PC-3 (cell line): ENCODE results near the gene MAP3K5. TPM values are rescaled to one million over a fixed set of nuclear protein-coding genes. Genes with fewer than 3 reads are reported as not detected.
"Not testable (repeated sequence)": the region's sequence is repeated elsewhere in the genome, so short reads cannot be mapped to it uniquely, and the experiment has no call there.

ENCODE experiments used
- ATAC-seq: fragments of 200-7000 bp; cut with Tn5 transposase; 2 replicates; pipeline ENCODE4 v1.9.1; 2020; ENCODE audit warnings: mild to moderate bottlenecking, moderate library complexity
- BruUV-seq: library from RNA; stranded (reverse); fragments of 400-500 nt; replicated peaks from 2 replicates; lab custom pipeline; 2021; lab: Mats Ljungman, UMichigan
- CTCF ChIA-PET: fragments of 300-600 bp; sonication (Branson Sonifier 250); formaldehyde crosslinking; loops from one replicate; lab custom pipeline; 2022; ENCODE audit warnings: antibody characterized with exemption; lab: Charles Lee
- POLR2A ChIA-PET: fragments of 300-600 bp; sonication (Branson Sonifier 250); formaldehyde crosslinking; loops from one replicate; lab custom pipeline; 2022; ENCODE audit warnings: antibody characterized with exemption; ENCODE audit not compliant: unreplicated experiment; lab: Charles Lee
- DNase-seq: peaks from one replicate; pipeline ENCODE4 v3.0.0-alpha.2; 2015
- H2AFZ ChIP-seq: fragments of 300-600 bp; sonication (generic); 2 replicates; pipeline ENCODE4 v1.6.0; 2016; ENCODE audit warnings: antibody characterized with exemption, low read length
- H3F3A ChIP-seq: fragments of 300-600 bp; sonication (generic); one replicate; pipeline ENCODE4 v1.6.0; 2017; ENCODE audit warnings: antibody characterized with exemption, low read length, control low read depth, mild to moderate bottlenecking; ENCODE audit not compliant: unreplicated experiment
- H3K27ac ChIP-seq: fragments of 300-600 bp; sonication (generic); 2 replicates; pipeline ENCODE4 v1.5.1; 2016; ENCODE audit warnings: mild to moderate bottlenecking, low read length
- H3K27me3 ChIP-seq: fragments of 300-600 bp; sonication (generic); 2 replicates; pipeline ENCODE4 v1.6.1; 2016; ENCODE audit warnings: low read length, mixed read lengths
- H3K36me3 ChIP-seq: fragments of 300-600 bp; sonication (generic); 2 replicates; pipeline ENCODE4 v1.6.1; 2016; ENCODE audit warnings: low read depth, mixed run types, low read length, mixed read lengths
- H3K4me1 ChIP-seq: fragments of 300-600 bp; sonication (generic); 2 replicates; pipeline ENCODE4 v1.5.1; 2016; ENCODE audit warnings: low read length; ENCODE audit not compliant: insufficient read depth
- H3K4me2 ChIP-seq: fragments of 300-600 bp; sonication (generic); 2 replicates; pipeline ENCODE4 v1.6.0; 2016; ENCODE audit warnings: low read length
- H3K4me3 ChIP-seq: fragments of 300-600 bp; sonication (generic); 2 replicates; pipeline ENCODE4 v1.5.1; 2016; ENCODE audit warnings: mild to moderate bottlenecking, low read length, mixed read lengths
- H3K79me2 ChIP-seq: fragments of 300-600 bp; sonication (generic); 2 replicates; pipeline ENCODE4 v1.6.1; 2017; ENCODE audit warnings: low read length, mixed read lengths
- H3K9ac ChIP-seq: fragments of 300-600 bp; sonication (generic); 2 replicates; pipeline ENCODE4 v1.6.0; 2016; ENCODE audit warnings: mild to moderate bottlenecking, low read length
- H3K9me2 ChIP-seq: fragments of 300-600 bp; sonication (generic); replicated peaks from 2 replicates; pipeline ENCODE4 v1.6.1; 2016; ENCODE audit warnings: mixed run types, low read length, mixed read lengths
- H3K9me3 ChIP-seq: fragments of 300-600 bp; sonication (generic); 2 replicates; pipeline ENCODE4 v1.6.1; 2016; ENCODE audit warnings: low read length, mixed read lengths
- H4K20me1 ChIP-seq: fragments of 300-600 bp; sonication (generic); 2 replicates; pipeline ENCODE4 v1.6.1; 2016; ENCODE audit warnings: low read length, mixed read lengths
- EZH2 ChIP-seq: fragments of 300-600 bp; sonication (generic); IDR thresholded peaks from one replicate; pipeline ENCODE4 v1.6.1; 2017; ENCODE audit warnings: antibody characterized with exemption, mild to moderate bottlenecking, low read length; ENCODE audit not compliant: unreplicated experiment
- EZH2phosphoT487 ChIP-seq: fragments of 300-600 bp; sonication (generic); IDR thresholded peaks from 2 replicates; pipeline ENCODE4 v1.6.1; 2018; ENCODE audit warnings: mild to moderate bottlenecking, antibody characterized with exemption, low read length, borderline replicate concordance
- intact Hi-C: fragments of 100-400 bp; cut with micrococcal nuclease; formaldehyde crosslinking; loops from 2 replicates; pipeline ENCODE4 v1.9.0; 2023
- total RNA-seq: library from RNA; depleted of rRNA; stranded (reverse); fragments of >200 nt; gene quantifications from 2 replicates; pipeline ENCODE4 v1.2.3, GENCODE V29; 2014
- TF ChIP-seq, protein P1 (sequence below): fragments of 300-600 bp; sonication (generic); conservative IDR thresholded peaks from 2 replicates; pipeline ENCODE4 v1.5.1; 2017; ENCODE audit warnings: antibody characterized with exemption, low read depth, mild to moderate bottlenecking, low read length

MAP3K5 gene
- total RNA-seq, 1 experiment from 2014 or later = 4.3 TPM

DNA sequence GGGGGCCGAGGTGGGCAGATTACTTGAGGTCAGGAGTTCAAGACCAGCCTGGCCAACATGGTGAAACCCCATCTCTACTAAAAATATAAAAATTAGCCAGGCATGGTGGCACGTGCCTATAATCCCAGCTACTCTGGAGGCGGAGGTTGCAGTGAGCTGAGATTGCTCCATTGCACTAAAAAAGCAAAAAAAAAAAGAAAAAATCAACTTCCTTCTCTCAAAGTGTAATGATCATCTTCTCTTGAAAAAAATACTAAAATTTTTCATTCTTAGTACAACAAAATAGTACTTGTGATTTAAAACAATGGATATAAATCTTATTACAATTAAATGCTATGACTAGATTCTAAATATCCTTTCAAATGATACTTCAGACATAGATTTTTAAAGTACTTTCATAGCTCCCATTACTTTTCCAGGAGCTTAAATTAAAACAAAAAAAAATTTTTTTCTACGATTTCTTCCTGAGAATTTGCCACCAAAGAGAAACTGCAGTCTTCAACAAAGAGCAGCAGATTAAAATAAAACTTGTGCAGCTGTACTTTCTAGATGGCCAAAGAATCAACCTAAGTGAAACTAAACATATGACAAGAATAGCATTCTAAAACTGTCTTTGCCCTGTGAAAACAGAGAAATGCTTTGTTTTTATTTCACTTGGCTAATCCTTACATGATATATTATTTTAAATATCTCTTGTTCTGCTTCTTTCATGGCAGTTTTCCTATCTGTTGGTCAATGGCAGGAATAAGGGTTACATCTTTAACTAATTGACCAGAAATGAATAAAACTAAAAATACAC lies 75.2 kb downstream of the MAP3K5 start:
- Histone ChIP-seq H3K27ac (no peak overlapping the region), H2AFZ (no peak overlapping the region)
- CTCF ChIA-PET = no interaction called here

DNA sequence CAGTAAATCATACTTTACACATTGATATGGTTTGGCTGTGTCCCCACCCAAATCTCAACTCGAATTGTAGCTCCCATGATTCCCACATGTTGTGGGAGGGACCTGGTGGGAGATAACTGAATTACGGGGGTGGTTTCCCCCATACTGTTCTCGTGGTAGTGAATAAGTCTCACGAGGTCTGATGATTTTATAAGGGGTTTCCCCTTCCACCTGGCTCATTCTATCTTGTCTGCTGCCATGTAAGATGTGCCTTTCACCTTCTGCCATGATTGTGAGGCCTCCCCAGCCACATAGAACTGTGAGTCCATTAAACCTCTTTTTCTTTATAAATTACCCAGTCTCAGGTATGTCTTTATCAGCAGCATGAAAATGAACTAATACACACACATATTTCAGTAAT lies 79.6 kb downstream of the MAP3K5 start:
- H3K9ac ChIP-seq, H3K4me2 ChIP-seq, BruUV-seq, DNase-seq, CTCF ChIA-PET, H3F3A ChIP-seq, H4K20me1 ChIP-seq, H3K4me3 ChIP-seq, H3K36me3 ChIP-seq, H3K9me2 ChIP-seq, H3K4me1 ChIP-seq, H3K79me2 ChIP-seq, H3K27me3 ChIP-seq, H2AFZ ChIP-seq, H3K27ac ChIP-seq, ATAC-seq, H3K9me3 ChIP-seq: not testable (repeated sequence)
- intact Hi-C loops = loop anchor here (10.0 kb wide), 1 partner anchor 48 kb away; no protein-coding TSS in a partner anchor
- POLR2A ChIA-PET = interaction anchor here (0.6 kb wide), 1 partner anchor 78 kb away, joined by 5 read pairs; no protein-coding TSS in a partner anchor

More for the DNA sequence above, 75.2 kb downstream of the MAP3K5 start:
- Histone ChIP-seq H3K4me1 (no peaks in the 10 kb centered on the region), H3K9ac (no peak overlapping the region), H3K9me3 (no peaks in the 10 kb centered on the region), H3K27me3 (no peaks in the 10 kb centered on the region), H3K4me2 (no peak overlapping the region), H3K36me3 (no peaks in the 10 kb centered on the region), H4K20me1 (no peaks in the 10 kb centered on the region), H3F3A (no peaks in the 10 kb centered on the region), H3K4me3 (no peak overlapping the region), H3K79me2 (no peaks in the 10 kb centered on the region), H3K9me2 (no peaks in the 10 kb centered on the region)
- BruUV-seq = no TSS peak
- DNase-seq (no peak), ATAC-seq (no peak)
- POLR2A ChIA-PET = no interaction called here
- intact Hi-C loops = loop anchor here (10.0 kb wide), 1 partner anchor 52 kb away; no protein-coding TSS in a partner anchor
- TF ChIP-seq, protein P1, sequence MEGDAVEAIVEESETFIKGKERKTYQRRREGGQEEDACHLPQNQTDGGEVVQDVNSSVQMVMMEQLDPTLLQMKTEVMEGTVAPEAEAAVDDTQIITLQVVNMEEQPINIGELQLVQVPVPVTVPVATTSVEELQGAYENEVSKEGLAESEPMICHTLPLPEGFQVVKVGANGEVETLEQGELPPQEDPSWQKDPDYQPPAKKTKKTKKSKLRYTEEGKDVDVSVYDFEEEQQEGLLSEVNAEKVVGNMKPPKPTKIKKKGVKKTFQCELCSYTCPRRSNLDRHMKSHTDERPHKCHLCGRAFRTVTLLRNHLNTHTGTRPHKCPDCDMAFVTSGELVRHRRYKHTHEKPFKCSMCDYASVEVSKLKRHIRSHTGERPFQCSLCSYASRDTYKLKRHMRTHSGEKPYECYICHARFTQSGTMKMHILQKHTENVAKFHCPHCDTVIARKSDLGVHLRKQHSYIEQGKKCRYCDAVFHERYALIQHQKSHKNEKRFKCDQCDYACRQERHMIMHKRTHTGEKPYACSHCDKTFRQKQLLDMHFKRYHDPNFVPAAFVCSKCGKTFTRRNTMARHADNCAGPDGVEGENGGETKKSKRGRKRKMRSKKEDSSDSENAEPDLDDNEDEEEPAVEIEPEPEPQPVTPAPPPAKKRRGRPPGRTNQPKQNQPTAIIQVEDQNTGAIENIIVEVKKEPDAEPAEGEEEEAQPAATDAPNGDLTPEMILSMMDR = no peak
- TF ChIP-seq EZH2 (no peak), EZH2phosphoT487 (no peak)

DNA sequence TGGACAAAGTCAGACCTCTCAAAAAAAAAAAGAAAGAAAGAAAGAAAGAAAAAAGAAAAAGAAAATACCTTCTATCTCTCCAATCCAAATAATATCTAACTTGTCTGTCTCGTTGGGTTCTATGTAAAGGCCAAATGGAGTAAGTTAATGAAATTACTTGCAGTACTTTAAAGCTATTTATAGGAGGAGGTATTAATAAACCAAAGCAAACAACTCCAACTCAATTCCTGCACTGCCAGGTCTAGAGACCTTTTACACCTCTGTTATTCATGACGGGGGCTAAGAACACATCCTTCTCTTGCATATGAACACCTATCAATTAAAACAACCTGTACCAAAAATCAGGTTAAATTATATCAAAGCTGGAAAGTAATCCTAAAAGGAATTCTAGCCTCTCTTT lies 80.6 kb downstream of the MAP3K5 start:
- ATAC-seq (no peak), DNase-seq (no peak)
- POLR2A ChIA-PET = no interaction called here
- Histone ChIP-seq H3K9me3 (no peaks in the 10 kb centered on the region), H4K20me1 (no peaks in the 10 kb centered on the region), H3K9ac (no peak overlapping the region), H3K27me3 (no peaks in the 10 kb centered on the region), H3K4me2 (no peak overlapping the region), H3K9me2 (no peaks in the 10 kb centered on the region), H3K36me3 (no peaks in the 10 kb centered on the region), H3K79me2 (no peaks in the 10 kb centered on the region), H2AFZ (no peak overlapping the region), H3F3A (no peaks in the 10 kb centered on the region), H3K4me1 (no peaks in the 10 kb centered on the region), H3K4me3 (no peak overlapping the region), H3K27ac (no peak overlapping the region)
- TF ChIP-seq EZH2phosphoT487 (no peak), EZH2 (no peak)
- TF ChIP-seq, protein P1 = no peak
- intact Hi-C loops = loop anchor here (10.0 kb wide), 1 partner anchor 47 kb away; no protein-coding TSS in a partner anchor
- CTCF ChIA-PET = no interaction called here
- BruUV-seq = no TSS peak
